ENCODE results near the gene ABCA5.
"Not testable (repeated sequence)": the region's sequence is repeated elsewhere in the genome, so short reads cannot be mapped to it uniquely, and the experiment has no call there.

ABCA5 gene

DNA sequence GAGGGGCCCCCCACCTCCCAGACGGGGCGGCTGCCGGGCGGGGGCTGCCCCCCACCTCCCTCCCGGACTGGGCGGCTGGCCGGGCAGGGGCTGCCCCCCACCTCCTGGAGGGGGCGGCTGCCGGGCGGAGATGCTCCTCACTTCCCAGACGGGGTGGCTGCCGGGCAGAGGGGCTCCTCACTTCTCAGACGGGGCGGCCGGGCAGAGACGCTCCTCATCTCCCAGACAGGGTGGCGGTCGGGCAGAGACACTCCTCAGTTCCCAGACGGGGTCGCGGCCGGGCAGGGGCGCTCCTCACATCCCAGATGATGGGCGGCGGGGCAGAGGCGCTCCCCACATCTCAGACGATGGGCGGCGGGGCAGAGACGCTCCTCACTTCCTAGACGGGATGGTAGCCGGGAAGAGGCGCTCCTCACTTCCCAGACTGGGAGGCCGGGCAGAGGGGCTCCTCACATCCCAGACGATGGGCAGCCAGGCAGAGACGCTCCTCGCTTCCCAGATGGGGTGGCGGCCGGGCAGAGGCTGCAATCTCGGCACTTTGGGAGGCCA lies 130.8 kb downstream of the ABCA5 start:
- not testable (repeated sequence) for DNase-seq

Measured in NCI-H2081 treated with DMSO at 0.1 percent for 48 hours (cell line).